Stimulated activated memory B cell treated with anti-CD40 and anti-IgM and Interleukin-4, amounts not matched to agents 10 μg/mL and 1 μg/mL and 100 μg/mL, for 72 hours (primary cell): ENCODE results near the gene CYFIP2.
A peak's percentile ranks its signal among the peaks of the same experiment; 100 is the strongest.

Source experiments
- ATAC-seq: fragments of 150-1000 bp; cut with Tn5 transposase; 2 replicates; pipeline ENCODE4 v1.10.0; 2021
- H3K27ac Mint-ChIP-seq: one replicate; pipeline ENCODE4 v1.8.0; 2022; ENCODE audit warnings: mild to moderate bottlenecking, mixed read lengths
- H3K27me3 Mint-ChIP-seq: one replicate; pipeline ENCODE4 v1.8.0; 2022; ENCODE audit warnings: mixed read lengths
- H3K36me3 Mint-ChIP-seq: one replicate; pipeline ENCODE4 v1.8.0; 2022; ENCODE audit warnings: mixed read lengths
- H3K4me1 Mint-ChIP-seq: one replicate; pipeline ENCODE4 v1.8.0; 2022; ENCODE audit warnings: mixed read lengths
- H3K4me3 Mint-ChIP-seq: one replicate; pipeline ENCODE4 v1.8.0; 2022; ENCODE audit warnings: mild to moderate bottlenecking, moderate library complexity, mixed read lengths
- H3K9me3 Mint-ChIP-seq: one replicate; pipeline ENCODE4 v1.8.0; 2022; ENCODE audit warnings: mixed read lengths

CYFIP2 gene

GRCh38 chr5:157366741-157367674 lies 101.1 kb downstream of the CYFIP2 start:
- Mint-ChIP-seq H3K4me1 (no peaks in the 10 kb centered on the region), H3K27ac (no peak overlapping the region)

GRCh38 chr5:157369507-157369906 lies 103.6 kb downstream of the CYFIP2 start:
- Mint-ChIP-seq H3K27ac (no peak overlapping the region), H3K36me3 (peaks cover 62% of the 10 kb centered on the region)
- ATAC-seq: no peak

More at GRCh38 chr5:157366741-157367674, 101.1 kb downstream of the CYFIP2 start:
- no peak for ATAC-seq
- no peaks in the 10 kb centered on the region for H3K9me3 Mint-ChIP-seq
- H3K36me3 Mint-ChIP-seq: peaks cover 67% of the 10 kb centered on the region
- H3K4me3 Mint-ChIP-seq: no peak overlapping the region
- H3K27me3 Mint-ChIP-seq: no peaks in the 10 kb centered on the region

GRCh38 chr5:157370967-157371366 lies 105.0 kb downstream of the CYFIP2 start:
- ATAC-seq: no peak
- Mint-ChIP-seq H3K4me3 (no peak overlapping the region), H3K4me1 (no peaks in the 10 kb centered on the region), H3K9me3 (no peaks in the 10 kb centered on the region), H3K36me3 (peaks cover 51% of the 10 kb centered on the region), H3K27me3 (no peaks in the 10 kb centered on the region), H3K27ac (no peak overlapping the region)

More at GRCh38 chr5:157369507-157369906, 103.6 kb downstream of the CYFIP2 start:
- Mint-ChIP-seq H3K4me3 (no peak overlapping the region), H3K9me3 (no peaks in the 10 kb centered on the region), H3K4me1 (no peaks in the 10 kb centered on the region), H3K27me3 (no peaks in the 10 kb centered on the region)

GRCh38 chr5:157371655-157372471 lies 105.9 kb downstream of the CYFIP2 start:
- Mint-ChIP-seq H3K27me3 (no peaks in the 10 kb centered on the region), H3K9me3 (no peaks in the 10 kb centered on the region), H3K4me3 (no peak overlapping the region), H3K4me1 (peaks cover 1% of the 10 kb centered on the region), H3K27ac (no peak overlapping the region), H3K36me3 (peaks cover 53% of the 10 kb centered on the region)
- no peak for ATAC-seq

- Mint-ChIP-seq H3K27ac (no peak overlapping the region), H3K4me3 (no peak overlapping the region), H3K9me3 (no peaks in the 10 kb centered on the region), H3K4me1 (peaks cover 6% of the 10 kb centered on the region), H3K27me3 (no peaks in the 10 kb centered on the region), H3K36me3 (peaks cover 55% of the 10 kb centered on the region)
- no peak for ATAC-seq
These were observed 106.5 kb downstream of the CYFIP2 start for GRCh38 chr5:157372472-157372822.

- no peak overlapping the region for H3K4me3 Mint-ChIP-seq
- peaks cover 6% of the 10 kb centered on the region for H3K4me1 Mint-ChIP-seq
- ATAC-seq: no peak
- no peak overlapping the region for H3K27ac Mint-ChIP-seq
- peaks cover 72% of the 10 kb centered on the region for H3K36me3 Mint-ChIP-seq
- H3K9me3 Mint-ChIP-seq: no peaks in the 10 kb centered on the region
- H3K27me3 Mint-ChIP-seq: no peaks in the 10 kb centered on the region
These were observed 112.6 kb downstream of the CYFIP2 start for GRCh38 chr5:157378509-157378908.

GRCh38 chr5:157379983-157380382 lies 114.1 kb downstream of the CYFIP2 start:
- H3K27me3 Mint-ChIP-seq: no peaks in the 10 kb centered on the region
- no peak overlapping the region for H3K27ac Mint-ChIP-seq
- peaks cover 12% of the 10 kb centered on the region for H3K4me1 Mint-ChIP-seq
- peaks cover 82% of the 10 kb centered on the region for H3K36me3 Mint-ChIP-seq
- ATAC-seq: no peak
- H3K4me3 Mint-ChIP-seq: no peak overlapping the region
- H3K9me3 Mint-ChIP-seq: no peaks in the 10 kb centered on the region

- H3K4me1 Mint-ChIP-seq: peaks cover 12% of the 10 kb centered on the region
- no peak for ATAC-seq
- H3K4me3 Mint-ChIP-seq: no peak overlapping the region
- H3K9me3 Mint-ChIP-seq: no peaks in the 10 kb centered on the region
- no peak overlapping the region for H3K27ac Mint-ChIP-seq
- H3K27me3 Mint-ChIP-seq: no peaks in the 10 kb centered on the region
- peaks cover 80% of the 10 kb centered on the region for H3K36me3 Mint-ChIP-seq
These were observed 115.8 kb downstream of the CYFIP2 start for GRCh38 chr5:157381746-157382145.

- H3K9me3 Mint-ChIP-seq: no peaks in the 10 kb centered on the region
- peaks cover 11% of the 10 kb centered on the region for H3K4me1 Mint-ChIP-seq
- ATAC-seq: no peak
- H3K4me3 Mint-ChIP-seq: no peak overlapping the region
- no peaks in the 10 kb centered on the region for H3K27me3 Mint-ChIP-seq
- no peak overlapping the region for H3K27ac Mint-ChIP-seq
- peaks cover 74% of the 10 kb centered on the region for H3K36me3 Mint-ChIP-seq
These were observed 117.3 kb downstream of the CYFIP2 start for GRCh38 chr5:157382996-157383800.

GRCh38 chr5:157384971-157385709 lies 119.2 kb downstream of the CYFIP2 start:
- no peak for ATAC-seq
- Mint-ChIP-seq H3K9me3 (no peaks in the 10 kb centered on the region), H3K36me3 (peaks cover 74% of the 10 kb centered on the region), H3K27ac (peak overlapping the region; percentile 27), H3K4me3 (no peak overlapping the region), H3K27me3 (no peaks in the 10 kb centered on the region), H3K4me1 (peaks cover 11% of the 10 kb centered on the region)

GRCh38 chr5:157387041-157387563 lies 121.2 kb downstream of the CYFIP2 start:
- Mint-ChIP-seq H3K9me3 (no peaks in the 10 kb centered on the region), H3K36me3 (peaks cover 76% of the 10 kb centered on the region), H3K27ac (no peak overlapping the region), H3K4me3 (no peak overlapping the region), H3K27me3 (no peaks in the 10 kb centered on the region), H3K4me1 (peaks cover 11% of the 10 kb centered on the region)
- no peak for ATAC-seq

- no peak for ATAC-seq
- Mint-ChIP-seq H3K27me3 (no peaks in the 10 kb centered on the region), H3K27ac (peak overlapping the region; percentile 52), H3K9me3 (no peaks in the 10 kb centered on the region), H3K4me1 (peaks cover 11% of the 10 kb centered on the region), H3K36me3 (peaks cover 76% of the 10 kb centered on the region), H3K4me3 (no peak overlapping the region)
These were observed 121.8 kb downstream of the CYFIP2 start for GRCh38 chr5:157387683-157388093.

GRCh38 chr5:157388111-157388710 lies 122.3 kb downstream of the CYFIP2 start:
- no peaks in the 10 kb centered on the region for H3K27me3 Mint-ChIP-seq
- peaks cover 78% of the 10 kb centered on the region for H3K36me3 Mint-ChIP-seq
- ATAC-seq: no peak
- H3K4me3 Mint-ChIP-seq: no peak overlapping the region
- peaks cover 11% of the 10 kb centered on the region for H3K4me1 Mint-ChIP-seq
- H3K27ac Mint-ChIP-seq: peak overlapping the region; percentile 52
- H3K9me3 Mint-ChIP-seq: no peaks in the 10 kb centered on the region

GRCh38 chr5:157389103-157389502 lies 123.2 kb downstream of the CYFIP2 start:
- H3K9me3 Mint-ChIP-seq: no peaks in the 10 kb centered on the region
- no peaks in the 10 kb centered on the region for H3K27me3 Mint-ChIP-seq
- H3K27ac Mint-ChIP-seq: peak overlapping the region; percentile 76
- peaks cover 78% of the 10 kb centered on the region for H3K36me3 Mint-ChIP-seq
- H3K4me1 Mint-ChIP-seq: peaks cover 7% of the 10 kb centered on the region
- no peak overlapping the region for H3K4me3 Mint-ChIP-seq
- ATAC-seq: no peak
